Neuronal stem cell (in vitro differentiated cells): ENCODE results near the gene ATP6V0A1.
"Not testable (repeated sequence)": the region's sequence is repeated elsewhere in the genome, so short reads cannot be mapped to it uniquely, and the experiment has no call there.

ENCODE experiments used
- DNase-seq: peaks from one replicate; pipeline ENCODE4 v3.0.0-alpha.2; 2013; ENCODE audit warnings: low spot score
- H2AFZ ChIP-seq: one replicate; pipeline ENCODE4 v1.6.1; 2013; ENCODE audit warnings: mild to moderate bottlenecking, low read length, inconsistent platforms
- H2AK5ac ChIP-seq: 2 replicates; pipeline ENCODE4 v1.6.1; 2013; ENCODE audit warnings: low read depth, mild to moderate bottlenecking, inconsistent platforms, low read length, moderate library complexity, mixed read lengths
- H2BK120ac ChIP-seq: 2 replicates; pipeline ENCODE4 v1.6.1; 2013; ENCODE audit warnings: low read depth, mild to moderate bottlenecking, inconsistent platforms, low read length, moderate library complexity, mixed read lengths
- H2BK12ac ChIP-seq: one replicate; pipeline ENCODE4 v1.6.1; 2013; ENCODE audit warnings: low read length, inconsistent platforms
- H2BK15ac ChIP-seq: 2 replicates; pipeline ENCODE4 v1.6.1; 2013; ENCODE audit warnings: mild to moderate bottlenecking, low read length, inconsistent platforms, mixed read lengths
- H2BK5ac ChIP-seq: one replicate; pipeline ENCODE4 v1.6.1; 2013; ENCODE audit warnings: inconsistent platforms, mild to moderate bottlenecking, low read length, moderate library complexity
- H3K14ac ChIP-seq: one replicate; pipeline ENCODE4 v1.6.1; 2013; ENCODE audit warnings: low read length, inconsistent platforms
- H3K18ac ChIP-seq: 2 replicates; pipeline ENCODE4 v1.6.1; 2013; ENCODE audit warnings: low read length, inconsistent platforms
- H3K23ac ChIP-seq: 2 replicates; pipeline ENCODE4 v1.6.1; 2013; ENCODE audit warnings: low read depth, mild to moderate bottlenecking, mixed read lengths, low read length, inconsistent platforms; ENCODE audit not compliant: poor library complexity
- H3K27ac ChIP-seq: replicated peaks from 3 replicates; pipeline ENCODE4 v1.5.1; 2013; ENCODE audit warnings: low read length, inconsistent platforms
- H3K27me3 ChIP-seq, 3 experiments: 2 replicates each; pipeline ENCODE4 v1.6.1; 2013; ENCODE audit warnings: low read length in 3 of 3, mild to moderate bottlenecking in 2 of 3, inconsistent platforms in 1 of 3, low read depth in 1 of 3, mixed read lengths in 1 of 3, moderate library complexity in 1 of 3; ENCODE audit not compliant: control insufficient read depth in 3 of 3, insufficient read depth in 3 of 3
- H3K36me3 ChIP-seq, 2 donors: replicated peaks in 1 of 2; 2 replicates each; pipeline ENCODE4 v1.6.1; 2013; ENCODE audit warnings: low read length in 2 of 2; ENCODE audit not compliant: control insufficient read depth in 2 of 2, insufficient read depth in 2 of 2
- H3K4ac ChIP-seq: 2 replicates; pipeline ENCODE4 v1.6.1; 2013; ENCODE audit warnings: inconsistent platforms, mild to moderate bottlenecking, low read length, moderate library complexity
- H3K4me1 ChIP-seq, 2 donors: 1 replicate in 1 of 2; 2 replicates in 1 of 2; pipeline ENCODE4 v1.6.1; 2013; ENCODE audit warnings: low read length in 2 of 2, low read depth in 1 of 2; ENCODE audit not compliant: control insufficient read depth in 2 of 2, insufficient read depth in 1 of 2
- H3K4me2 ChIP-seq: one replicate; pipeline ENCODE4 v1.6.1; 2013; ENCODE audit warnings: mild to moderate bottlenecking, low read length, inconsistent platforms; ENCODE audit not compliant: insufficient read depth, poor library complexity, severe bottlenecking
- H3K4me3 ChIP-seq, 2 donors: 2 replicates each; pipeline ENCODE4 v1.5.1; 2013; ENCODE audit warnings: low read length in 2 of 2, mild to moderate bottlenecking in 2 of 2, inconsistent platforms in 1 of 2, moderate library complexity in 1 of 2
- H3K79me1 ChIP-seq: one replicate; pipeline ENCODE4 v1.6.1; 2013; ENCODE audit warnings: low read depth, mild to moderate bottlenecking, inconsistent platforms, low read length, moderate library complexity
- H3K9ac ChIP-seq: one replicate; pipeline ENCODE4 v1.6.1; 2013; ENCODE audit warnings: mild to moderate bottlenecking, low read depth, low read length, inconsistent platforms; ENCODE audit not compliant: poor library complexity
- H3K9me3 ChIP-seq, 2 donors: replicated peaks in 1 of 2; 2 replicates each; pipeline versions ENCODE3 to v1.6.1; 2013; ENCODE audit warnings: low read length in 2 of 2, mild to moderate bottlenecking in 2 of 2, inconsistent platforms in 1 of 2, low read depth in 1 of 2, mixed read lengths in 1 of 2, moderate library complexity in 1 of 2; ENCODE audit not compliant: control insufficient read depth in 2 of 2, insufficient read depth in 1 of 2
- H4K8ac ChIP-seq: one replicate; pipeline ENCODE4 v1.6.1; 2013; ENCODE audit warnings: low read depth, mild to moderate bottlenecking, inconsistent platforms, low read length, moderate library complexity
- H4K91ac ChIP-seq: one replicate; pipeline ENCODE4 v1.6.1; 2013; ENCODE audit warnings: low read length, low read depth, mild to moderate bottlenecking, inconsistent platforms; ENCODE audit not compliant: poor library complexity
- WGBS, 2 donors: extraction: QIAGEN DNeasy Blood & Tissue Kit; methylation state at CpG; one replicate each; pipeline ENCODE4 v1.1.7; 2013; ENCODE audit warnings: missing lambda C conversion rate in 2 of 2, mixed read lengths in 1 of 2; ENCODE audit not compliant: insufficient read length in 2 of 2, insufficient replicate concordance in 1 of 2; ENCODE audit errors: extremely low coverage in 2 of 2; 5-methylcytosine and 5-hydroxymethylcytosine counted together

Gene ATP6V0A1

GRCh38 chr17:42545755-42546505 lies 87.3 kb downstream of the ATP6V0A1 start:
- not testable (repeated sequence) for H2BK120ac ChIP-seq, H2AK5ac ChIP-seq, H3K23ac ChIP-seq, H3K4me2 ChIP-seq, H3K27me3 ChIP-seq, H3K14ac ChIP-seq, H3K27ac ChIP-seq, H3K4me1 ChIP-seq, H2AFZ ChIP-seq, H2BK15ac ChIP-seq, DNase-seq, H3K18ac ChIP-seq, H3K9ac ChIP-seq, H3K9me3 ChIP-seq, H2BK12ac ChIP-seq, H2BK5ac ChIP-seq, H3K4ac ChIP-seq, H4K91ac ChIP-seq, H3K79me1 ChIP-seq, H3K4me3 ChIP-seq, H4K8ac ChIP-seq
- no CpG with 5 or more reads among the region's 9 CpGs for WGBS, 2 donors
- peaks cover 15 to 37% of the 10 kb centered on the region in 2 donors for H3K36me3 ChIP-seq

- no CpG with 5 or more reads among the region's 23 CpGs for WGBS, 2 donors
These were observed 88.4 kb downstream of the ATP6V0A1 start for GRCh38 chr17:42547001-42547461.

GRCh38 chr17:42547698-42548069 lies 89.0 kb downstream of the ATP6V0A1 start:
- no peak overlapping the region for H2AFZ ChIP-seq
- H3K4me2 ChIP-seq: peak overlapping the region; percentile 73
- H3K23ac ChIP-seq: peak overlapping the region; percentile 98
- H4K8ac ChIP-seq: no peak overlapping the region
- peak overlapping the region; percentile 73 for H2BK12ac ChIP-seq
- H3K18ac ChIP-seq: peak overlapping the region; percentile 83
- peaks cover 1% of the 10 kb centered on the region for H3K79me1 ChIP-seq
- peaks cover 0 to 5% of the 10 kb centered on the region in 2 donors for H3K4me1 ChIP-seq
- H3K27me3 ChIP-seq: no peaks in the 10 kb centered on the region
- peak overlapping the region; percentile 96 for H2AK5ac ChIP-seq
- H3K14ac ChIP-seq: no peak overlapping the region
- no CpG with 5 or more reads among the region's 14 CpGs for WGBS, 2 donors
- H3K9me3 ChIP-seq: no peaks in the 10 kb centered on the region
- H3K4me3 ChIP-seq: no peak overlapping the region
- peak overlapping the region; percentile 83 for H2BK120ac ChIP-seq
- H2BK5ac ChIP-seq: no peak overlapping the region
- H3K36me3 ChIP-seq: peaks cover 10 to 24% of the 10 kb centered on the region in 2 donors
- no peak overlapping the region for H3K9ac ChIP-seq
- no peak overlapping the region for H3K4ac ChIP-seq
- no peak overlapping the region for H4K91ac ChIP-seq
- no peak overlapping the region for H3K27ac ChIP-seq
- no peak for DNase-seq
- peak overlapping the region; percentile 89 for H2BK15ac ChIP-seq

More at GRCh38 chr17:42547001-42547461, 88.4 kb downstream of the ATP6V0A1 start:
- no peaks in the 10 kb centered on the region for H3K9me3 ChIP-seq
- H3K4me2 ChIP-seq: no peak overlapping the region
- H2BK15ac ChIP-seq: no peak overlapping the region
- peaks cover 12 to 28% of the 10 kb centered on the region in 2 donors for H3K36me3 ChIP-seq
- H2BK12ac ChIP-seq: no peak overlapping the region
- no peak overlapping the region for H3K18ac ChIP-seq
- H3K79me1 ChIP-seq: peaks cover 1% of the 10 kb centered on the region
- no peak overlapping the region for H4K8ac ChIP-seq
- H2BK5ac ChIP-seq: no peak overlapping the region
- peaks cover 0 to 5% of the 10 kb centered on the region in 2 donors for H3K4me1 ChIP-seq
- H2BK120ac ChIP-seq: no peak overlapping the region
- no peak overlapping the region for H3K4me3 ChIP-seq
- no peak overlapping the region for H3K14ac ChIP-seq
- H3K4ac ChIP-seq: no peak overlapping the region
- H3K27me3 ChIP-seq: no peaks in the 10 kb centered on the region
- H2AK5ac ChIP-seq: peak overlapping the region; percentile 46
- no peak overlapping the region for H4K91ac ChIP-seq
- H2AFZ ChIP-seq: no peak overlapping the region
- H3K23ac ChIP-seq: peak overlapping the region; percentile 98
- H3K27ac ChIP-seq: no peak overlapping the region
- no peak for DNase-seq
- no peak overlapping the region for H3K9ac ChIP-seq

GRCh38 chr17:42548070-42548837 lies 89.6 kb downstream of the ATP6V0A1 start:
- peak overlapping the region; percentile 83 for H2BK120ac ChIP-seq
- H3K27me3 ChIP-seq: no peaks in the 10 kb centered on the region
- H3K79me1 ChIP-seq: peaks cover 3% of the 10 kb centered on the region
- H3K9ac ChIP-seq: peak overlapping the region; percentile 97
- peak overlapping the region; percentile 73 for H3K4me2 ChIP-seq
- H2BK12ac ChIP-seq: no peak overlapping the region
- H4K91ac ChIP-seq: no peak overlapping the region
- no peaks in the 10 kb centered on the region for H3K9me3 ChIP-seq
- peak overlapping the region; percentile 98 for H3K23ac ChIP-seq
- WGBS, 2 donors: no CpG with 5 or more reads among the region's 74 CpGs
- peak; percentile 71 for DNase-seq
- H4K8ac ChIP-seq: peak overlapping the region; percentile 92
- no peak overlapping the region for H2AFZ ChIP-seq
- peak overlapping the region; percentile 96 for H2AK5ac ChIP-seq
- peaks cover 7 to 19% of the 10 kb centered on the region in 2 donors for H3K36me3 ChIP-seq
- peak overlapping the region; percentile 87 for H3K27ac ChIP-seq
- H3K14ac ChIP-seq: no peak overlapping the region
- H2BK15ac ChIP-seq: peak overlapping the region; percentile 89
- H2BK5ac ChIP-seq: no peak overlapping the region
- peaks cover 0 to 5% of the 10 kb centered on the region in 2 donors for H3K4me1 ChIP-seq
- H3K4ac ChIP-seq: no peak overlapping the region
- H3K4me3 ChIP-seq: peak overlapping the region in 1 of 2 donors; percentile 78
- H3K18ac ChIP-seq: peak overlapping the region; percentile 99
